Stimulated activated naive CD8-positive, alpha-beta T cell treated with anti-CD3 and anti-CD28 coated beads, Interleukin-15, Interleukin-2, amounts not matched to agents 100 U/mL and 50 U/mL, for 24 hours (primary cell): Measurements from ENCODE around the gene FAM72D.
"Not testable (repeated sequence)": the region's sequence is repeated elsewhere in the genome, so short reads cannot be mapped to it uniquely, and the experiment has no call there.

Source experiments
- ATAC-seq: fragments of 150-1000 bp; cut with Tn5 transposase; one replicate; pipeline ENCODE4 v1.10.0; 2021
- DNase-seq: peaks from one replicate; pipeline ENCODE4 v3.0.0; 2021

The FAM72D gene

GRCh38 chr1:145082483-145083255 is 13.1 kb upstream of the FAM72D start:
- ATAC-seq, DNase-seq: not testable (repeated sequence)

DNA sequence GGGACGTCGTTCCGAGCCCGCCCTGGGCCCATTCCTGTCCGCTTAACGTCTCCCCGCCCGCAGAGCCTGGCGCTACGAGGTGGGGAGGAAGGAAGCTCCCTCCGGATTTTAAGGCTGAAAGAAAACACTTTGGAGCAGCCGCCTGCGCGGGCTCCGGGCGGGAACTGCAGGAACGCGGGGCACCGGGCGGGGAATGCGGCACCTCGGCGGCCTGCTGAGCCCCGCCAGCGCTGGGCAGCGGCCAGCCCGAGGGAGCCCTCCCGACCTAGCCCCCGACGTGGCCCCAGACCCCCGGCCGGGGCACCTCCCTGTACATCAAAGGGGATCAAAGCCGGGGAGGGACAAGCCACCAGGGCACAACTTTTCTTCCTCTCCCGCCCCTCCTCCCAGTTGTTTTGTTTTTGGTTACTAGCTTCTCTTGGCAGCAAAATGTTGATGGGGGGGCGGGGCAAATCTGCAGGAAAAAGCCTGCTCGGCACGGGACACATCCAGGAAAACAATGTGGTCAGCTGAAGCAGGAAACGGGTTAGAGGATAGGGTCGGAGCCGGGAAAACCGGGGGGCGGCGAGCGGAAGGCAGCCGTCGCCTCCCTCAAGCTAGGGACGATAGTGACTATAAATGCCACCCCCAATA is 2.1 kb upstream of the FAM72D start:
- peak; percentile 13 for DNase-seq
- ATAC-seq: not testable (repeated sequence)

DNA sequence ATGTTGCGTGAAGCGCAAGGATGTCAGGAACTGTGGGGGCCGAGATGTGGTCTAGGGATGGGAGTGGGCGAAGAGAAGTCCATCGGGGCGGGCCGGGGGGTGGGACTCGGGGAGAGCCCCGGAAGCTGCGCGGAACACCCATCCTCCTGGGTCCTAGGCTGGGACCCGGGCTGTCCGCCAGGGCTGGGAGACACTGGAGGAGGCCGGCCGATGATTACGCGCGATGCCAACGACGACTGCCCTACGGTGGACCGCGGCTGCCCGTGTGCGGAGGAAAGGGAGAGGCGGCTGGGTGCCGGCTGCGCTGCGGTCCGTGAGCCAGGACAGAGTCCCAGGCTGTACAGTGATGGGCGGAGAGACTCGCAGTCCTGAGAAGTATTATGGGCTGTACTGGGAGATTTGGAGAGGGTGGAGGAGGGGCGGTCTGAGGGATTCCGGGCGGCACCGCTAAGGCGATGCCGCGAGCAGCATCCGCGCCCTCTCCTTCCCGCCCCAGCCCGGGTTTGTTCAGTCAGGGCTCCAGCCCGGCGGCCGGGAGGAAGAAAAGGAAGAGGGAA is 1.0 kb upstream of the FAM72D start:
- ATAC-seq: peak; percentile 30
- DNase-seq: peak; percentile 9

GRCh38 chr1:145101725-145102124 is 6.0 kb downstream of the FAM72D start:
- not testable (repeated sequence) for ATAC-seq, DNase-seq

DNA sequence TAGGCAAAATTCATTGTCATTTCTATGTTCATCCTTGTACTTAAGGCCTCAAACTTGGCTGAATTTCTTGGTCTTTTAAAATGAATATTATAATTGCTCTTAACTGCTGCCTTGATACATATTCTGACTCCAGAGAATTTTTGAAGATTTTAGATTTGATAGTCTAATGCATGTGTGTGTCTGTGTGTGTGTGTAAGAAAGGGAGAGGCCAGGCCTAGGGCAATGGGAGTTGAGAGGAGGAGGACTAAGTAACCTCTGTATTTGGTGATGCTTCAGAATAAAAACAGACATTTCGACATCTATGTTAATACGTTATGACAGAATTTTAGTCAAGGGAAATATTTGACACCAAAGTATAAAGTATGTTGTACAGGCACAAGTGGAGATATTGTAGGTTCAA is 7.5 kb downstream of the FAM72D start:
- DNase-seq, ATAC-seq: not testable (repeated sequence)

DNA sequence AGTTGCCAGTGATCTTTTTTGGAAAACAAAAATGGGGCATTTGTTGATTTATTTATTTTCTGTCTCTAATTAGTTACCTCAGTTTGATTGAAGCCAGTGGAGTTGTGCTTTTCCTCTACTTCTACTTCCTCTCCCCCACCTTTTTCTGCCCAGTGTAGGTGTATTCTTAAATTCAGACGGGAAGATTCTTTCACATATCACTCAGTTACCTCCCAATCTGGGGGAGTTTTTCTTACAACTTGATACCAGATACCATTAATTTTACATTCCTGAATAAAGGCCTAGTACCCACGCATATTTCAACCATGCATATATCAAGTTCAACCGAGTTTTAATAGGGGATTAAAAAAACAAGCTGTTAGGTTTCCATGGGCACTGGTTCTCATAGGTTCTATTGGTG is 15.9 kb downstream of the FAM72D start:
- not testable (repeated sequence) for DNase-seq, ATAC-seq

DNA sequence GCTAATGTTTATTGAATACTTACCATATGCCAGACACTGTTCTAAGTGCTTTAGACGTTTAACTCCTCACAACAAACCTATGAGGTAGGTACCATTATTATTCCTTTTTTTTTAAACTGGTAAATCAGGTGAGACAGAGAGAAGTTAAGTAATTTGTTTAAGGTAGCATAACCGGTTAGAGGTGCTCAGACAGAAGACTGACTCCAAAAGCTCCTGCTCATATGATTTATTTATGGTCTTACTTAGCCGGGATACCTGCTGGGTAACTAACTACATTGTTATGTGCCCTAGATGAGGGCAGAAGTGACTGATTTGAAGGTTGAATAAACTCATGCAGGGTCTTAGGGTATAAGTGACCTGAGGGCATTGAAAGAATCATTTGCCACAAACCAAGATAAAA is 16.9 kb downstream of the FAM72D start:
- not testable (repeated sequence) for ATAC-seq, DNase-seq

GRCh38 chr1:145114560-145115057 is 18.8 kb downstream of the FAM72D start:
- not testable (repeated sequence) for DNase-seq, ATAC-seq

DNA sequence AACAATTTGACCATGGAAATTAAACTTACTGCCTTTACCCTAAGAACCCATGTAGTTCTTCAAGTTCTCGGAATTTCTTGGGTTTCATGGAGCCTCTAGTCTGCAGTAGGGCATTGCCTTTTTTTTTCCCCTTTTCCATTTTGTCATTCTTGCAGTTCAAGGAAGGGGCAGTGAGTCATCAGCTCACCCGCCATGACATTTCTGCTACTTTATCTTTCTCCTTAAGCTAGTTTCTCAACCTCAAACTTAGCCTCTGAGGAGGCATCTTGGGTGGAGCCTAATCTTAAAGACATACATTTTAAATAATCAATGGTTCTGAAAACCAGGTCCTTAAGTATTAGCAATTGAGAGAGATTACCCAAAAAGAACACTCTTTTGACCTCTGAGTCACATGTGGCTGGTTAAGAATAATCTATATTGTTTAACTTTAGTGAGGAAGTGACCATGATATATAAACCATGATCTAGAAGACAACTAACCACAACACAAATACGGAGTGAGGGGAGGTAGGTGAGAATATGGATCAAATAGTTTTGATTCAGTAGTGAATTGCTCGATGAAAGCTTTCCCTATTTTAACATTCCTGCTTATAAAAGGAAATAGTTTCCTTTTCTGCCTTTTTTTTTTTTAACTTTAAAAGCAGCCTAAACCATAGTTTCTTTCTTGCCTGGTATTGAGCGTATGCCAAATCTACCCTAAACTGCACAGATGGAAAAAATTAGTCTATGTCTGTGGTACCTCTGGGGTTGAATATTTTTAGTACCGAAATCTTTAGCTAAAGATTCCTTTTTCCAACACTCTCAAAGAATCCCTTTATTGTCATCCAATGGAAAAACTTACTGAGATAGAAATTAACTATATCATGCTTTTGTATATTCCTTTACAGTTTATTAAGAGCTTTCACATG is 20.1 kb downstream of the FAM72D start:
- not testable (repeated sequence) for DNase-seq
- ATAC-seq: peak; percentile 73

DNA sequence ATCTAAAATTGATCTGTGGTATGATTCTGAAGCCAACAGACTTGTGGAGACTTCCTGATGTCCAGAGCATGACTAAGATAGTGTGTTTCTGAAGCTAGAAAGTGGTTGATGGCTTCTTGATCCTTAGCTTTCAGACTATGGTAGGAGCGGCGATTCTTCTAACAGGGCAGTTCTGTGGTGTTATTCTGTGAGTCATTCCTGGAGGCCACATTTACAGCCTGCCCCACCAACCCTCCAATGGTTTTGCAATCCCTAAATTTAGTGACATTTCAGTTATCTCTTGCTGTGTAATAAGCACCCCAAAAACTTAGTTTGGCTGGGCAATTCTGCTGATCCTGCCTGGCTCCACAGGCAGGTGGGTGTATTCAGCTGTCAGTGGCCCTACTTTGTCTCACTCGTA is 24.1 kb downstream of the FAM72D start:
- not testable (repeated sequence) for DNase-seq, ATAC-seq

DNA sequence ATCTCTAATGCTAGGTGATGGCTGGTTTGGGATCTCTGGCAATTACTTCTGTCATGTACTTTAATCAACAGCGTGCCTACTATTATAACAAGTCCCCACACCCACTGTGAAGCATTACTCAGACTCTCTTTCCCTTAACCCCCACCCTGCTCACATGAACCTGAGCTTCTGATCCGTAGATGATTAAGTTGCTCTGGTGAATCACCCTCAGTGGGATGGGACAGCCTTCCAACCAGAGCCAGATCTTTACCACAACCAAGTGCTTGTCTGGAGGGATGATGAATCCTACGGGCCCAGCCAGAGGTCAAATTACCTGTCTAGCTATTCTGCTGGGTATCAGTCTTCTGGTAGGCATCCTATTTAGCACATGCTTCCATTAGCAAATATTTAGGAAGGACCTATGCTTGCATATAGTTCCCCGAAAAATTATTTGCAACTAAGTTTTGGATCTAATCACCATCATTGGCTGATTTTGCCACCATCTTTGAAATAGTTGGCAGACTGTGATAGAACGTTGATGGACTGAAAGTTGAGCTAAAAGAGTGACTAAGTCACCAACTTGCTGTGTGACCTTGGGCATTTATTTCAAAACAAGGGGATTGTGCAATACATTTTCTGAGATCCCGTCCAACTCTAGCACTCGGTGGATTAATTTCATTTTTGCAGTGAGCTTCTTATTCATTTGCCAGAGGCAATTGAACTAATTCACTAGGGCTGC is 26.7 kb downstream of the FAM72D start:
- peak; percentile 78 for ATAC-seq
- not testable (repeated sequence) for DNase-seq

- not testable (repeated sequence) for DNase-seq, ATAC-seq
These were observed 27.3 kb downstream of the FAM72D start for GRCh38 chr1:145123062-145123395.

GRCh38 chr1:145123992-145124641 is 28.3 kb downstream of the FAM72D start:
- ATAC-seq, DNase-seq: not testable (repeated sequence)

DNA sequence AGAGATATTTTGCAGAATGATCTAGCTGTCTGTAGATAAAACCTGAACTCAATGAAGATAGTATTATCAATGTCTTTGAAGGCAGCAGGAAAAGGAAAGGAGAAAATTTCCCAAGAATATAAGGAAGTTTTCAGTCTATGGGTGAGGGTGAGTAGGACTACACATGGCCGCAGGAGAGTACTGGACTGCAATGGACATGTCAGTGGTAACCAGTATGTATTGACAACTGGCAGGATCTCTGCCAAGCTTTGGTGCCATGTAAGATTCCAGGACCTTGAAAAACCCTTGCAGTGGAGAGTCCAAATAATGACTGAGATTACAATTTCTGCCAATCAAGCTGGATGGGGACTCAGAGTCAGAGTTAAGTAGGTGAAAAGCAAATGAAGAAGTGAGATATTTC is 29.3 kb downstream of the FAM72D start:
- DNase-seq, ATAC-seq: not testable (repeated sequence)

GRCh38 chr1:145127144-145127543 is 31.4 kb downstream of the FAM72D start:
- not testable (repeated sequence) for DNase-seq, ATAC-seq

- not testable (repeated sequence) for ATAC-seq
- DNase-seq: peak; percentile 2
These were observed 33.1 kb downstream of the FAM72D start for GRCh38 chr1:145128697-145129469.

- DNase-seq, ATAC-seq: not testable (repeated sequence)
These were observed 38.7 kb downstream of the FAM72D start for GRCh38 chr1:145134476-145134875.

GRCh38 chr1:145140549-145140948 is 44.8 kb downstream of the FAM72D start:
- not testable (repeated sequence) for ATAC-seq, DNase-seq

DNA sequence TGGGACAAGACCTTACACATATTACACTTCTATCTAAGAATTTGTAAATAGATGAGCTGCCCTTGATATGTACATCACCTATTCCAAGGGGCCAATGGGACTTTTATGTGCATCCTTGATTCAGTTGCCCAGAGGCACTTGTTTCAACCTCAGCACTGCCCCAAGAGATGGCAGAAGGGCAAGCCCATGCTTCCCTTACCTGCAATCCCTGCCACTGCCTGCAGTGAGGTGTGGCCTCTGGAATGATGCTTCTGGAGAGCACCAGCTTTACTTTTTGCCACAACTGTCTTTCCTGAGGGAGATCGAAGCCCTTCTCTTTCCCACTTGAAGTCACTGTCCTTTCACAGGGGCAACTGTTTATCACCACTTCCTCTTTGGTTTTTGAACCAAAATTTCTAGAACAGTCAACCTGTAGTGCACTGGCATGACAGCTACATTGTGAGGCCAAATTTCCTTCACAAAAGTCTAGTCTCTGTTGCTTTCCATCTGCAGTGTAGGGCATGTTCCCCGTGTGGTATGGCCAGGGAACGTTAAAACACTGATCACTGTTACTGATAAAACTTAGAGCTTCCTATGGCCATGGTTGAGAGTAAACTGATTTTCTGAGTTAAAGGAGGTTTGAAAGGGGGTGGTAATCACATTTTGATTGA is 48.6 kb downstream of the FAM72D start:
- not testable (repeated sequence) for ATAC-seq, DNase-seq
